GM12873 (cell line): ENCODE results near the gene SPA17.

Experiments used
- TF ChIP-seq, protein P1 (sequence below): IDR thresholded peaks from 2 replicates; pipeline ENCODE4 v1.5.1; 2012; ENCODE audit warnings: low read depth, mild to moderate bottlenecking, moderate library complexity, low read length, control low read depth; ENCODE audit not compliant: insufficient read depth; ENCODE audit errors: missing control alignments

Gene SPA17

DNA sequence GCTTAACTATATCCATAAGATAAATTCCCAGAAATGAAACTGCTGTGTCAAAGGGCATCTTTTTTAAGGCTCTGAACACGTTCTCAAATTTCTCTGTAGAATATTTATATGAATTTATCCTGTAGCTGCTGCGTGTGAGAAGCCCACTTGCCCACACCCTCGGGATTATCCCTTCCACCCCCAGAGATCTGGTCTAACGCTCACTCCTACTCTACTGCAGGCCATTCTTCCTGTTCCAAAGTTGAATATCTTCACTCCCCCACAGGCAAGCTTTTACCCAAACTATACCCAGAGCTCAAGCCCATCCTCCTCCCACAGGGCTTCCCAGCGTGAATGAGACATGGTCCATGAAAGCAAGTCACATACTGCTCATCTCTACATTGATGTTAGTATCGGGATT, 25.1 kb upstream of the SPA17 start:
- TF ChIP-seq, protein P1, sequence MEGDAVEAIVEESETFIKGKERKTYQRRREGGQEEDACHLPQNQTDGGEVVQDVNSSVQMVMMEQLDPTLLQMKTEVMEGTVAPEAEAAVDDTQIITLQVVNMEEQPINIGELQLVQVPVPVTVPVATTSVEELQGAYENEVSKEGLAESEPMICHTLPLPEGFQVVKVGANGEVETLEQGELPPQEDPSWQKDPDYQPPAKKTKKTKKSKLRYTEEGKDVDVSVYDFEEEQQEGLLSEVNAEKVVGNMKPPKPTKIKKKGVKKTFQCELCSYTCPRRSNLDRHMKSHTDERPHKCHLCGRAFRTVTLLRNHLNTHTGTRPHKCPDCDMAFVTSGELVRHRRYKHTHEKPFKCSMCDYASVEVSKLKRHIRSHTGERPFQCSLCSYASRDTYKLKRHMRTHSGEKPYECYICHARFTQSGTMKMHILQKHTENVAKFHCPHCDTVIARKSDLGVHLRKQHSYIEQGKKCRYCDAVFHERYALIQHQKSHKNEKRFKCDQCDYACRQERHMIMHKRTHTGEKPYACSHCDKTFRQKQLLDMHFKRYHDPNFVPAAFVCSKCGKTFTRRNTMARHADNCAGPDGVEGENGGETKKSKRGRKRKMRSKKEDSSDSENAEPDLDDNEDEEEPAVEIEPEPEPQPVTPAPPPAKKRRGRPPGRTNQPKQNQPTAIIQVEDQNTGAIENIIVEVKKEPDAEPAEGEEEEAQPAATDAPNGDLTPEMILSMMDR: no peak

DNA sequence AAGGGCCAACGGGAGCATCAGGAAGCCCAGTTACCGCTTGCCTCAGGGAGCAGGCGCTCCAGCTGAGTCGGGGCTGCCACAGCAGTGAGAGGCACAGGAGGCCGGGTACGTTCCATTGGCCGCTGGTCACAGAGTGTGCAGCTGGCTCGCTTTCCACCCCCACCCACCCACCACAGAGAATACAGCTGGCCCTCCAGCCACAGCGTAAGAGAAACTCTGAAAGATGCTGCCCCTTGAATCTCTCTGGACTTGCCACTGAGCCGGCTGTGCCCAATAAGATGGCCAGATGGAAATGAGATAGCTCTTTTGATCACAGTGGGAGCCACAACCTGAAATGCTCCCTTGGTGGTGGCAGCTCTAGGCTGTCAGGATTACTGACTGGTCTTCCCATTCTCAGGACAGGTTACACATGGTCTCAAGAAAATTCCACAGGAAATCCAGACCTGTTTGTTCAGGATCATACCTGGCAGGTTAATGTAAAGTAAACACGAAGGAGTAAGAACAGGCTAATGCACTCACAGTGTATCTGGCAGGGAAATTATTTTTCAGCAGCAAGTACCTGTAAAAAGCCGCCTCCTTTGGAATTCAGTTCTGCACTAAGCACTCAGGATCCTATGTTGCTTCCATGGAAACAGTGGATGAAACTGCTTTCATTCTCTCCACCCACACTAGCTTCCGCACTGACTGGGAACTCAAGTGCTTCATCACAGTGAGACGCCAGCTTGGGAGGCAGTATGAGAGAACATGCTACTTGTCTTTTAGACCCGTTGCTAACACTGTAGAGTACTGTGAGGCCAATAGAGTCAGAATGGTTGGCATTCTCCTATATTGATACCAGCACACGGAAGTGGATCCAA, 16.7 kb upstream of the SPA17 start:
- TF ChIP-seq, protein P1: no peak

DNA sequence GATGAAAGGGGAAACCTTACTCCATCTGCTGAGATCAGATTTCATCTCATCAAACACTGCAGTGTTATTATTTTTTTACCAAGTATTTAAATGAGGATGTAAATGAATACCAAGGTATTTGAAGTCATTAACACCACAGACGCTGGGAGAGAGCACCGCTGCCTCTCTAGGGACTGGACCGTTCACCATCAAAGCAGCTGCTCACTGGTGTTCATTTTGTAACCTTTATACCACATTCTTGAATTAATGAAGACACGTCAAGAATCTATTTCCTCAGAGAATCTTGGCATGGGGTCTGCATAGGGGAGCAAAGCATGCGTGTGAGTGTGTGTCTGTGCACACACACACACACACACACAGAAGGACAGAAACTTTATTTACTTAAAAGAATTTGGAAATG, 15.8 kb upstream of the SPA17 start:
- TF ChIP-seq, protein P1: no peak

DNA sequence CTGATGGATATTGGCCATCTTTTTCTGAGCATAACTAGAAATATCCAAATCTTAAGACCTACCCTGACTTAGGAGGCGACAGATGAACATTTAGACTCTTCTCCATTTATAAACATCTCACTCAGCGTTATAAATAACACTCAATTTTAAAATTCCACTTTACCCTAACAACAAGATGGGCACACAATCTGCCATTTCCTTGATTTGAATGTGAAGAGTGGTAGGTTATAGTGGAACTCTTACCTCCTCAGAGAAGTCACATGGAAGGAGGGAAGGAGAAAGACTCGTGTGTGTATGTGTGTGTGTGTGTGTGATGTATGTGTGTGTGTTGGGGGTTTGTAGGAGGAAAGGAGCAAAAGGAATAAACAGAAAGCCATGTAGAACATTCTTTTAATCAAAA, 15.2 kb upstream of the SPA17 start:
- TF ChIP-seq, protein P1: no peak

DNA sequence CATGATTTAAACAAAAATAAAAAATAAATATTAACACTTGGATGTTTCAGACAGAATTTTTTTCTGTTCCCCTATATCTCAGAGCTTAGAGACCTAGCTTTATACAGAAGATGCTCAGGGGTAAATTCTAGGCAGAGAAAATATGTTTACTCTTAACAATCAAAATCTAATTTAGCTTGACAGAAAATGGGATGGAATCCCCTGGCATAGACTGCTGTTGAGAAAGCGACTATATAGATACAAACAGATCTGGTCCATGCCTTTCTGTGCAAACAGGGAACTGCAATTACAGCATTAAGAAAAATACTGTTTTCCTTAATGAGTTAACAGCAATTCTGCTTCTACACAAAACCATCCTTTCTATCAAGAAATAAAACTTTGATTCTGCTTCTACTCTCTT, 14.7 kb upstream of the SPA17 start:
- TF ChIP-seq, protein P1: no peak

DNA sequence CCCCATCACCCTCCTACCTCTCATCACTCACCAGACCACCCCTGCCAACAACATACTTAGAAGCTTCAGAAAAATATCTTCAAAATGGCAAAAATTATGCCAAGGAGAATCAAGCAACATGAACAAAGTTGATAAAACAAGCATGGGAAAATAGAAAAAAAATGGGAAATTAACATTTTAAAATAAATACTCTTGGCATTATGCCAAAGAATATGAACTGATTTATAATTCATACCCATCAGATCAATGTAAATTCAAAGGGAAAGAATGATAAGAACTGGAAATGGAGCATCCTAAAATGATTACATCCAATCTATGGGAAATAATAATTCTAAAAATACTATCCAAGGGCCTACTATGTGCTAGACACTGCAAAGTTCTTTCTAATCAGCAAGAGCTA, 12.2 kb upstream of the SPA17 start:
- TF ChIP-seq, protein P1: no peak

DNA sequence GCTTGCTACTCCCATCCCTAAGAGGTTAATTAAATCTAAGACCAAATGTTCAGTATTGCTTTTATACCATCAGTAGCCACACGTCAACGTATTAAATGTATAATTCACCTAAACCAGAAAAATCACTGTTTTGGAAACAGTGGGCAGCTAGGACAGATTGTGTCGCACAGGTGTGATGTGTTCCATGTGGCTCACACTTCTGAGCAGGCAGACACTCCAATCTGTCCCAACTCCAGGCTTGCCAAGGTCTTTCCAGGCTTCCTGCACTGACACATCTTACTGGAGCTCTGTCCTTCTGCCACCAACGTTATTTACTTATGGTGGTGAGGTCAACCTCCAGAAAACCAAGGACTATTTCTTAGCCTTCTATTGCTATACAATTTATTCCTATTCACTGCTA, 11.6 kb upstream of the SPA17 start:
- TF ChIP-seq, protein P1: no peak

DNA sequence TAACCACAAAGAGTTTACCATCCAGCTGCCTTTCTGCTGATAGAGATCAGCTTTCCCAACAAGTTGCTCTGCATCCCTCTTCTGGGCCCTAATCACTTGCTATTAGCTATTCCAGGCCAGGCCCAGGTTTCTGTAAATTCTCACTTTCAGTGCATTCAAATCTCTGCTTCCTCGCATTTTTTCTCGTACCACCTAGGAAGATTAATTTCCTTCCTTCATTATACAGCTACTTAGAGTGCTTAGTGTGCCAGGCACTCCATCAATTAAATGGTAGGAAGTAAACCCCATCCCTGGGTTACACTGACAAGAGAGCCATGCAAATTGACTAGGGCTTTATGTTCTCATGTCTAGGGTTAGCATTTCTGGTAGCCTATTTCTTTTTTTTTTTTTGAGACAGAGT, 9.8 kb upstream of the SPA17 start:
- TF ChIP-seq, protein P1: no peak
